Stimulated activated CD4-positive, alpha-beta T cell treated with anti-CD3 and anti-CD28 coated beads, Interleukin-12 subunit alpha, Interleukin-12 subunit beta, amount 100 ng/mL, for 4 hours (primary cell): Measurements from ENCODE around the gene FASTKD1.
"Not testable (repeated sequence)": the region's sequence is repeated elsewhere in the genome, so short reads cannot be mapped to it uniquely, and the experiment has no call there.

Experiments
- DNase-seq: peaks from one replicate; pipeline ENCODE4 v3.0.0-alpha.2; 2020

The FASTKD1 gene

DNA sequence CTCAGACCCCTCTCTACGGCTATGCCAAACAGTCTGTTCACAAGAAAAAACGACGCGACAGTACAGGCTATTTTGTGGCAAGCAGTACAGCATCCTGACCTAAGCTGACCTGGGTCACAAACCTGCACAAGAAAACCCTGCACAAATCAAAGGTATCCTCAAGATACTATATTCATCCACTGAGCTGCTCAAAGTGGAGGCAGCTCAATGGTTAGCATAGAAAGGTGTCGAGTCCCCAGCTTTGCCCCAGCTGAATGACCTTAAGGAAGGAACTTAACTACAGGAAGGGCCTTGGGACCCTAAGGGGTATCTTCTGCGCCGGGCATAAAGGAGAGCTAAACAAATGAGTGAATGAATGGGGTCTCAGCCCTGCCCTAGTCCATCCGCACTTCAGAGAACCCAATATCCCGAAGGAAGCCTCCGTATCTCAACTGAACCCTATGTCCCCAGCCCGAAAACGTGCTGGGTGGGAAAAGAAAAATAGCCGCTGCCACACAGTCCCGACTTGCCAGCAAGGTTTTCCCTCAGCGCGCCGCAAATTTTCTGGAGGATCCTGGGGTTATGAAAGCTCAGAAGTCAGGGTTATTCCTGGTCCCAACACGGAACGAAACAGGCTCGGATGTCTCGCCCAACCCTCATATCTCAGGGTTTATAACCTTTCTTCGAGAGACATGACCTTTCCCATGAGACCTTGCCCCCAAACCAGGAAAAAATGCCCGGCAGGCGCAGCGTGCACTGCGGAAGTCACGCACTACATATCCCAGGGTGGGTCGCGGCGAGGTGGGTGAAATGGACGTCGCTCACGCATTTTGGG is at the start of gene FASTKD1:
Gene FASTKD1 (minus strand): TSS at position 706 of the 814 bp plus-strand sequence. CDS start 1,836 bp downstream, outside the sequence.
- DNase-seq, result peak; percentile 83

DNA sequence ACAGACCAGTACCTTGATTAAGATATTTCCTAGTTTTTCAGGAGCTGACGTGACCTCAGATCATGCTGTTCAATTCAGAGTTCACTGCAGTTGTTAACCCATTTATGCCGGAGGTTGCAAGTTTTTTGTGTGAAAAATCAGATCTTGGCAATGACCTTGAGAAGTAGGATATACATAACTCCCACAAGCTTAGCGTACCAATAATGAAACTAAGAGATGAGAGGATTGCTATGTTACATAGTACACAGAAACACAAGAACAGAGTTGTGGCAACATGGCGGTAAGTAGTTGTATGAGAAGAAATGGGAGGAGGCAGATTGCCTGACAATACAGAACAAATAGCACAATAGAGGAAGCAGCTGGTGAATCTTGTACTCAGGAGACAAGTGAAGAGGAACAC is 49.6 kb upstream of the FASTKD1 start:
- no peak for DNase-seq

DNA sequence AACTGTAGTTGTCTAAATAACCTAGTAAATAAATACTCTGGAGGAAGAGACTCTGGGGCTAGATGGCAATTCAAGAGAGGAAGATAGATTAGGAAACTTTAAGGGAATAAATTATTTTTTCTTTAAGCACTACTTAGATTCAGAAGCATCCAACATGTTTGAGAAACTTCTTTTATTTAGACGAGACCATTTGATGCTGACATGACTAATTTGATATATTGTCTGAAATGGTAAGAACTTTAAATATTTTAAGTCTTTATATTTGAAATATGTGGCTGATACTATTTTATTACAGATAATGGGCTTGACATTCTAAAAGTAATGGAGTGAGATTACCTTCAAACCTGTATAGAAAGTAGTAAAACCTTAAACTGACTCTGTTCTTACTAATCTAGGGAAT is 46.8 kb upstream of the FASTKD1 start:
- DNase-seq, result no peak

DNA sequence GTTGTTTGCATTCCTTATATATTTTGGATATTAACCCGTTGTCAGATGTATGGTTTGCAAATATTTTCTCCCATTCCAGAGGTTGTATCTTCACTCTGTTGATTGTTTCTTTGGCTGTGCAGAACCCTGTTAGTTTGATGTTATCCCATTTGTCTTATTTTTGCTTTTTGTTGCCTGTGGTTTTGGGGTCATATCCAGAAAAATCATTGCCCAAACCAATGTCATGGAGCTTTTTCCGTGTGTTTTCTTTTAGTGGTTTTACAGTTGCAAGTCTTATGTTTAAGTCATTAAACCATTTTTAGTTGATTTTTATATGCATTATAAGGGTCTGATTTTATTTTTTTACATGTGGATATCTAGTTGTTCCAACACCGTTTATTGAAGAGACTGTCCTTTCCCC is 46.3 kb upstream of the FASTKD1 start:
- DNase-seq, result no peak

DNA sequence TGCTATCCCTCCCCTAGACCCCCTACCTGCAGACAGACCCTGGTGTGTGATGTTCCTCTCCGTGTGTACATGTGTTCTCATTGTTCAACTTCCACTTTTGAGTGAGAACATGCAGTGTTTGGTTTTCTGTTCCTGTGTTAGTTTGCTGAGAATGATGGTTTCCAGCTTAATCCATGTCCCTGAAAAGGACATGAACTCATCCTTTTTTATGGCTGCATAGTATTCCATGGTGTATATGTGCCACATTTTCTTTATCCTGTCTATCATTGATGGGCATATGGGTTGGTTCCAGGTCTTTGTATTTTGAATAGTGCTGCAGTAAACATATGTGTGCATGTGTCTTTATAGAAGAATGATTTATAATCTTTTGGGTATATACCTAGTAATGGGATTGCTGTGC is 42.3 kb upstream of the FASTKD1 start:
- DNase-seq, result not testable (repeated sequence)

- no peak for DNase-seq
Measured at GRCh38 chr2:169613876-169614275, 40.2 kb upstream of the FASTKD1 start.

- no peak for DNase-seq
Measured at GRCh38 chr2:169609264-169609663, 35.6 kb upstream of the FASTKD1 start.

DNA sequence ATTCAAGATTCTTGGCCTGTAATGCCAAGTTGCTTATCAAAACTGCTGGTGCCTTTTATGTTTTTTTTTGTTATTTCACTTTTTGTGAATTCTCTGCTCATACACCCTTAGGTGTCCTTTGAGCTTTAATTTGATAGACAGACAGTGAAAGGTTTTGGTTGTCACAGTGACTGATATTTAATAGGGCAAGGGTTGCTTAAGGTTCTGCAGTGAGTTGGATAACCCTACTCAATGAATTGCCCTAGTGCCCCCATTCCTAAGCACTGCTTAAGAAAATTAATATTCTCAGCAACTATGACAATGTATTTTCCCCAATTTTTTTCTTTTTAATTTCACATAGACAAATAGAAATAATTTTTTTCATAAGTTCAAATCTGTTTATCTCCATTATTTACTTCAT is 25.9 kb upstream of the FASTKD1 start:
- DNase-seq, result no peak

DNA sequence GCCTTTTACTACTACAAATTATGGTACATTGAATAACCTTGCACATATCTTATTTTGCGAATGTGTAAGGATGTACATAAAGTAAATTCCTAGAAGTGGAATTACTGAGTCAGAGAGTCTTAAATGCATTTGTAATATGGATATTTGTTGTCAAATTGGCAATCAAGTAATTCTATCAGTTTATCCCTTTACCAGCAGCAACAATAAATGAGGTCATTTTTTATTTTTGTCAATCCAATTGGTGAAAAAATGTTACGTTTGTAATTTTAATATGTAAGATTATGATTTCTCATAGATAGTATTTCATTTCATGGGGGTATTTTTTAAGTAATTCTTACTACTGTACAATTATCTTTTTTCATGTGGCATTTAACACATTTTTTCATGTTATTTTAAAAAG is 25.3 kb upstream of the FASTKD1 start:
- no peak for DNase-seq

DNA sequence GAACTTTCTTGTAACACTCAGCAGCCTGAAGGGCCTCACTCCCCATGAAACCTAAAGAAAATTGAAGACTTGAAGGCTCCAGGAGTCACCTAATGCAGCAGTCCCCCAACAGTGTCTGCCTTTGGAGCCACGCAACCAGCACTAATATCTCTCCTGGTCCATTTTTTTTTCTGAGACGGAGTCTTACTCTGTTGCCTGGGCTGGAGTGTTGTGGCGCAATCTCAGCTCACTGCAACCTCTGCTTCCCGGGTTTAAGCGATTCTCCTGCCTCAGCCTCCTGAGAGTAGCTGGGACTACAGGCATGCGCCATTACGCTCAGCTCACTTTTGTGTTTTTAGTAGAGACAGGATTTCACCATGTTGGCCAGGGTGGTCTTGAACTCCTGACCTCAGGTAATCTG is 22.9 kb upstream of the FASTKD1 start:
- not testable (repeated sequence) for DNase-seq

GRCh38 chr2:169590804-169591203 is 17.1 kb upstream of the FASTKD1 start:
- no peak for DNase-seq

GRCh38 chr2:169585673-169586072 is 12.0 kb upstream of the FASTKD1 start:
- no peak for DNase-seq

DNA sequence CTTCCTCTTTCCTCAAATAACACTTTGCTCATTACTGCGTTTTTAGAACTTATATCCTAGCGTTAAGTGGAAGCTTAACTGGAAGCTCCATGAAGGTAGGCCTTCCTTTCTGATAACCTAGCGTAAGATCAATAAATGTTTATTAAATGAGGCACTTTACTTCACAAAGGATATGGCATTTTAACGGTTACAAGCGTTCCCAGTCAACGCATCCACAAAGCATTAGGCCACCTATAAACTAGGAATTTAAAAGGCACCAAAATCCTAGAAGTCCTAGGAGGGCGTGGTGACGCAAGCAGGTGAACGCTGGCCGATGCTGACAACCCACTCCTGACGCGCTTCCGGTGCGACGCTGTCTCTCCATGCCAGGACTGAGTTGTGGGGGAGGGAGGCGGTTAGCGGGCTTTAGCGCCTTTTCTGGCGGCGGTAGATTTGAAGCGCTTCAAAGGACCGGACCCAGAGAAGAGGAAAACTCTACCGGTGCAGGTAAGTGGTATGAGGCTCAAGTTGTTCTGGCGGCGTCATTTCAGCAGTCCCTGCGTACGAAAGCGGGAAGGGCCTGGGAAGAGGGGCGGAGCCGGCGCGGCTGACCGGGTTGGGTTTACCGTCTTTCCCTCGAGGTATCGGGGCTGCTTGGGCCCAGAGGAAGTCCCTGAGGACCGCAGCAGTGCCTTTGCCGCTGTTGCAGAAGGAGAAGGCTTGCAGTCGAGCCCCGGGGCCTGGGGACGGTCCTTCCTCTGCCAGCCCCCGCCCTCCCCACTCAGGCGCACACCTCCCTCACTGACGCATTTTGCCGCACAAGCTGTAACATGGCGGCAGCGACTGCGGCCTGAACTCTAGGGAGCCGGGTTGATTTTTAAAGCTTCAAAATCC is 10.6 kb upstream of the FASTKD1 start, which contains the start of gene PPIG:
Gene PPIG (plus strand): TSS at position 347 of the 873 bp plus-strand sequence. CDS start 19,691 bp downstream, outside the sequence.
- peak; percentile 80 for DNase-seq

- no peak for DNase-seq
Measured at GRCh38 chr2:169583518-169583917, 9.9 kb upstream of the FASTKD1 start.

DNA sequence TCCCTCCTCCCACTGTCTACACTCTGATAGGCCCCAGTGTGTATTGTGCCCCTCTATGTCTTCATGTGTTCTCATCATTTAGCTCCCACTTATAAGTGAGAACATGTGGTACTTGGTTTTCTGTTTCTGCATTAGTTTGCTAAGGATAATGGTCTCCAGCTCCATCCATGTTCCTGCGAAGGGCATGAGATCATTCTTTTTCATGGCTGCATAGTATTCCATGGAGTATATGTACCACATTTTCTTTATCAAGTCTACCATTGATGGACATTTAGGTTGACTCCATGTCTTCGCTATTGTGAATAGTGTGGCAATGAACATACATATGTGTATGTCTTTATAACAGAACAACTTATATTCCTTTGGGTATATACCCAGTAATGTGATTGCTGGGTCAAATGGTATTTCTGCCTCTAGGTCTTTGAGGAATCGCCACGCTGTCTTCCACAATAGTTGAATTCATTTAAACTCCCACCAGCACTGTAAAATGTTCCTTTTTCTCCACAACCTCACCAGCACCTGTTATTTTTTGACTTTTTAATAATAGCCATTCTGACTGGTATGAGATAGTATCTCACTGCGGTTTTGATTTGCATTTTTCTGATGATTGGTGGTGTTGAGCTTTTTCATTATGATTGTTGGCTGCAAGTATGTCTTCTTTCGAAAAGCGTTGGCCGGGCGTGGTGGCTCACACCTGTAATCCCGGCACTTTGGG is 9.0 kb upstream of the FASTKD1 start:
- not testable (repeated sequence) for DNase-seq

DNA sequence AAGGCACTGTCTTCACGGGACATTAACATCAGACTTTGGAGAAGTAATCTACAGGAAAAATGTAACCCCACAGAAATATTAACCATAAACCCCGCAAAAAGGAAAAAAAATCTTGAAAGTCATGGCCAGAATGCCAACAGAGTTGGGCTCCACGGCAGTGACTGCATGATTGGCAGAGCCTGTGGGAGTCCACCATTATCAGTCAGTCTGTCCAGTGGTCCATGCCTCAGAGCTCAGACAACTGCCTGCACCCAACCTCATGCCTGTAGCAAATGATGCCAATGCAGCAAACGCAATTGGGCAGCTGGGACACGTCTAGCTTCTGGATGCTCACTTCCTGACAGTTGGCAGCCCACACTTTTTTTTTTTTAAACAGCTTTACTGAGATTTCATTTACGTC is 5.4 kb upstream of the FASTKD1 start:
- no peak for DNase-seq

GRCh38 chr2:169575264-169575663 is 1.6 kb upstream of the FASTKD1 start:
- DNase-seq, result not testable (repeated sequence)

GRCh38 chr2:169574539-169574938 is 874 bp upstream of the FASTKD1 start:
- not testable (repeated sequence) for DNase-seq

DNA sequence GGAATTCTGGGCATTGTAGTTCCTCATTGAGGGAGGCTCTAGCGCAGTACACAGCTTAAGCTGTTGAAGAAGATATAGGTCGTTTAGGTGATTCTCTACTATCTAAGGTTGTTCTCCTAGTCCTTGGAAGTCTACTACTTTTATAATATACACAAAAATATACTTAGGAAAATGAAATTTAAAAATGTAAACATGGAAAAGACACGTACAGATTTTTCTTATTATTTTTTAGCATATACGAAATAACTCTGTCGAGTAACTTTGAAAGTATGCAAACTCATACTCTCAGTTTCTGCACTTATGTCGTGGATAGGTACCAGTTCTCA is 272 bp upstream of the FASTKD1 start:
- DNase-seq, result no peak

GRCh38 chr2:169572821-169573159 is 875 bp downstream of the FASTKD1 start:
- no peak for DNase-seq

- DNase-seq, result no peak
Measured at GRCh38 chr2:169572189-169572588, 1.5 kb downstream of the FASTKD1 start.

DNA sequence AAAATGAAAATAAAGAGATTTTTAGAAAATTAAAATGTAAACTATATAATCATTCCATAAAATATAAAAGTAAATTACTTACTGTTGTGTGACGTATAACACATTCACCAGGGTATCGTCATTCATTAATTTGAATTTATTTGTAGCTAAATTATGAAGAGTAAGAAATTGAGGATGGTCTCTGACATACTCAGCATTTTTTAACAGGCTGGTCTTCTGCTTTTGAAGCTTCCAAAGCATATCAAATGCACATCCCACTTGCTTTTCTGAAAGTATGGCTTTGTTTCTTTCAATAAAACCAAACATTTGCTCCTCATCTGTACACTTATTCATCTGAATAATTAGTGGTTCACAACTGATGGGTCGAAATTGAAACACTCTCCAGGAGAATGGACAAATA is 2.1 kb downstream of the FASTKD1 start:
- no peak for DNase-seq

DNA sequence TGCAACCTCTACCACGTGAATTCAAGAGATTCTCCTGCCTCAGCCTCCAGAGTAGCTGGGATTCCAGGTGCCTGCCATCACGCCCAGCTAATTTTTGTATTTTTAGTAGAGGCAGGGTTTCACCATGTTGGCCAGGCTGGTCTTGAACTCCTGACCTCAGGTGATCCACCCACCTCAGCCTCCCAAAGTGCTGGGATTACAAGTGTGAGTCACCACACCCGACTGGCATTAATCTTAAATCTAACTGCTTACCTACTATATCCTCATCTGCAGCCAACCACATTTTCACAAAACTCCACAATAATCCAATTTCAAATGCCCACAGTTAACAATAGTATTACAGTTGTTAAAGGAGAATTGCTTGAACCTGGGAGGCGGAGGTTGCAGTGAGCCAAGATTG is 2.9 kb downstream of the FASTKD1 start:
- DNase-seq, result not testable (repeated sequence)
